ENCODE measurements around the gene HORMAD2. TPM values are rescaled to one million over a fixed set of nuclear protein-coding genes. Genes with fewer than 3 reads are reported as not detected.
"Not testable (repeated sequence)": the region's sequence is repeated elsewhere in the genome, so short reads cannot be mapped to it uniquely, and the experiment has no call there.

The HORMAD2 gene
- total RNA-seq, 1 experiment from 2014 or later, result not detected

- ChIA-PET POLR2A (ENCODE audit: unreplicated experiment) (no interaction called here), CTCF (no interaction called here)
- Histone ChIP-seq H3K9me3 (ENCODE audit: low read length) (no peaks in the 10 kb centered on the region), H4K20me1 (ENCODE audit: low read length) (no peaks in the 10 kb centered on the region), H3K27me3 (ENCODE audit: low read length) (no peaks in the 10 kb centered on the region), H3K4me1 (ENCODE audit: insufficient read depth, low read length) (peaks cover 44% of the 10 kb centered on the region), H3F3A (ENCODE audit: low read length, unreplicated experiment) (peaks cover 11% of the 10 kb centered on the region), H3K36me3 (ENCODE audit: low read depth, low read length) (no peaks in the 10 kb centered on the region), H3K27ac (ENCODE audit: low read length) (peak overlapping the region; percentile 100), H2AFZ (ENCODE audit: low read length) (no peak overlapping the region), H3K9ac (ENCODE audit: low read length) (no peak overlapping the region; the same call in 1 of the 2 replicates), H3K9me2 (replicated peaks; ENCODE audit: low read length) (no peaks in the 10 kb centered on the region), H3K79me2 (ENCODE audit: low read length) (no peaks in the 10 kb centered on the region), H3K4me2 (ENCODE audit: low read length) (no peak overlapping the region), H3K4me3 (ENCODE audit: low read length) (no peak overlapping the region)
- TF ChIP-seq EZH2 (IDR thresholded peaks at IDR 0.05; ENCODE audit: low read length, unreplicated experiment) (no peak), EZH2phosphoT487 (IDR thresholded peaks at IDR 0.05; ENCODE audit: borderline replicate concordance, low read length) (no peak)
- TF ChIP-seq, protein P1, sequence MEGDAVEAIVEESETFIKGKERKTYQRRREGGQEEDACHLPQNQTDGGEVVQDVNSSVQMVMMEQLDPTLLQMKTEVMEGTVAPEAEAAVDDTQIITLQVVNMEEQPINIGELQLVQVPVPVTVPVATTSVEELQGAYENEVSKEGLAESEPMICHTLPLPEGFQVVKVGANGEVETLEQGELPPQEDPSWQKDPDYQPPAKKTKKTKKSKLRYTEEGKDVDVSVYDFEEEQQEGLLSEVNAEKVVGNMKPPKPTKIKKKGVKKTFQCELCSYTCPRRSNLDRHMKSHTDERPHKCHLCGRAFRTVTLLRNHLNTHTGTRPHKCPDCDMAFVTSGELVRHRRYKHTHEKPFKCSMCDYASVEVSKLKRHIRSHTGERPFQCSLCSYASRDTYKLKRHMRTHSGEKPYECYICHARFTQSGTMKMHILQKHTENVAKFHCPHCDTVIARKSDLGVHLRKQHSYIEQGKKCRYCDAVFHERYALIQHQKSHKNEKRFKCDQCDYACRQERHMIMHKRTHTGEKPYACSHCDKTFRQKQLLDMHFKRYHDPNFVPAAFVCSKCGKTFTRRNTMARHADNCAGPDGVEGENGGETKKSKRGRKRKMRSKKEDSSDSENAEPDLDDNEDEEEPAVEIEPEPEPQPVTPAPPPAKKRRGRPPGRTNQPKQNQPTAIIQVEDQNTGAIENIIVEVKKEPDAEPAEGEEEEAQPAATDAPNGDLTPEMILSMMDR (conservative IDR thresholded peaks at IDR 0.05; ENCODE audit: low read depth, low read length), result no peak
- no peak for ATAC-seq
- no TSS peak for BruUV-seq (replicated peaks)
- no peak for DNase-seq
- intact Hi-C loops (cut with micrococcal nuclease), result no loop called here
These were observed 134.6 kb downstream of the HORMAD2 start for GRCh38 chr22:30214703-30215407.

GRCh38 chr22:30216272-30216671 is 136.0 kb downstream of the HORMAD2 start:
- ATAC-seq; H3K36me3 ChIP-seq (ENCODE audit: low read depth, low read length); H3K9me3 ChIP-seq (ENCODE audit: low read length); POLR2A ChIA-PET (ENCODE audit: unreplicated experiment); H3K4me3 ChIP-seq (ENCODE audit: low read length); H3K27me3 ChIP-seq (ENCODE audit: low read length); H3K4me2 ChIP-seq (ENCODE audit: low read length); H3K9me2 ChIP-seq (replicated peaks; ENCODE audit: low read length); H2AFZ ChIP-seq (ENCODE audit: low read length); H3K9ac ChIP-seq (ENCODE audit: low read length); H3K27ac ChIP-seq (ENCODE audit: low read length); BruUV-seq (replicated peaks); H3K79me2 ChIP-seq (ENCODE audit: low read length); H3F3A ChIP-seq (ENCODE audit: low read length, unreplicated experiment); H4K20me1 ChIP-seq (ENCODE audit: low read length); intact Hi-C loops (cut with micrococcal nuclease); DNase-seq; CTCF ChIA-PET: not testable (repeated sequence)
- peaks cover 32% of the 10 kb centered on the region for H3K4me1 ChIP-seq (ENCODE audit: insufficient read depth, low read length)

- peaks cover 28% of the 10 kb centered on the region for H3K4me1 ChIP-seq (ENCODE audit: insufficient read depth, low read length)
- H3K27ac ChIP-seq (ENCODE audit: low read length), result no peak overlapping the region
- no peak overlapping the region for H3K4me2 ChIP-seq (ENCODE audit: low read length)
These were observed 136.4 kb downstream of the HORMAD2 start for GRCh38 chr22:30216710-30217109.

More at GRCh38 chr22:30216710-30217109, 136.4 kb downstream of the HORMAD2 start:
- POLR2A ChIA-PET (ENCODE audit: unreplicated experiment), result no interaction called here
- no peaks in the 10 kb centered on the region for H3K36me3 ChIP-seq (ENCODE audit: low read depth, low read length)
- no peaks in the 10 kb centered on the region for H4K20me1 ChIP-seq (ENCODE audit: low read length)
- ATAC-seq (no peak), DNase-seq (no peak)
- H3F3A ChIP-seq (ENCODE audit: low read length, unreplicated experiment), result peaks cover 2% of the 10 kb centered on the region
- no peaks in the 10 kb centered on the region for H3K27me3 ChIP-seq (ENCODE audit: low read length)
- H3K9me3 ChIP-seq (ENCODE audit: low read length), result no peaks in the 10 kb centered on the region
- CTCF ChIA-PET, result no interaction called here
- TF ChIP-seq EZH2phosphoT487 (IDR thresholded peaks at IDR 0.05; ENCODE audit: borderline replicate concordance, low read length) (no peak), EZH2 (IDR thresholded peaks at IDR 0.05; ENCODE audit: low read length, unreplicated experiment) (no peak)
- H3K9me2 ChIP-seq (replicated peaks; ENCODE audit: low read length), result no peaks in the 10 kb centered on the region
- intact Hi-C loops (cut with micrococcal nuclease), result no loop called here
- no peaks in the 10 kb centered on the region for H3K79me2 ChIP-seq (ENCODE audit: low read length)
- BruUV-seq (replicated peaks), result no TSS peak
- no peak overlapping the region for H3K4me3 ChIP-seq (ENCODE audit: low read length)
- no peak overlapping the region for H2AFZ ChIP-seq (ENCODE audit: low read length)
- H3K9ac ChIP-seq (ENCODE audit: low read length), result no peak overlapping the region

Measured in PC-3 (cell line).